ENCODE data around the gene ZBTB16.

GRCh38 chr11:114209343-114209742 is 149.8 kb downstream of the ZBTB16 start:
- TF ChIP-seq ZBTB17 (tag by site-specific recombination; IDR thresholded peaks at IDR 0.05) (no peak), ELK4 (IDR thresholded peaks at IDR 0.05; ENCODE audit: borderline replicate concordance, low read depth, low read length) (no peak), ZNF223 (tag by site-specific recombination; IDR thresholded peaks at IDR 0.05) (no peak), CTCF (tag by site-specific recombination; IDR thresholded peaks at IDR 0.05) (no peak), HOXC10 (CRISPR knock-in tag; IDR thresholded peaks at IDR 0.05) (no peak)

All from HEK293 (cell line).